SKM-1 treated with dmso at 0.1 percent for 144 hours (cell line): Measurements from ENCODE around the gene FMNL2.
"Not testable (repeated sequence)": the region's sequence is repeated elsewhere in the genome, so short reads cannot be mapped to it uniquely, and the experiment has no call there.

Source experiments
- DNase-seq: peaks from one replicate; lab custom pipeline; 2025; ENCODE audit not compliant: unreplicated experiment; lab: John Stamatoyannopoulos, UW

FMNL2 gene

DNA sequence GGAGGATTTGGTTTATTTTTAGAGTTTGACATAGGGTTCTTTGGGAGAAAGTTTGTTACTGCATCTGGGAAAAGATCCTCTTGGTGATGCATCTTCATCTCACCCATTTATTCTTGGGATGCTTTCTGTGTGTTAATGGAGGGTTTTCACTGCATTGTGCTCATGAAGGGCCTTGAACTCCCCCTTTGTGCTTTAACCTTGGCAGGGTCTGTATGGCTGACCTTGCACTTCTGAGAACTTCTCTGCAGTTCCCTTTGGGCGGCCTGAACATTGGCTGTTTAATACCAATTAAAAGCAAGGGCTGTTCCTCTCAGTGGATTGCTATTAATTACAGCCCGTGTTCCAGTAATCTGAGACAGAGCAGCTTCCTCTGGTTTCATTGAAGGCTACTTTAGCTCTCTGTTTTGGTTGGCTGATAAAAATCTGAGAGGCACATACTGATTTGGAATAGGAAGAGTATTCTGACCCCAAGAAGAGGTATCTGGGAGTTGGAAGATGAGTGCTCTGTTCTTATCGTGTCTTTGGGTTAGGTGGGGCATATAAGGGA, 37.5 kb downstream of the FMNL2 start:
- no peak for DNase-seq

GRCh38 chr2:152375174-152375573, 40.2 kb downstream of the FMNL2 start:
- DNase-seq, result no peak

- no peak for DNase-seq
Observed at GRCh38 chr2:152376385-152376784, 41.4 kb downstream of the FMNL2 start.

DNA sequence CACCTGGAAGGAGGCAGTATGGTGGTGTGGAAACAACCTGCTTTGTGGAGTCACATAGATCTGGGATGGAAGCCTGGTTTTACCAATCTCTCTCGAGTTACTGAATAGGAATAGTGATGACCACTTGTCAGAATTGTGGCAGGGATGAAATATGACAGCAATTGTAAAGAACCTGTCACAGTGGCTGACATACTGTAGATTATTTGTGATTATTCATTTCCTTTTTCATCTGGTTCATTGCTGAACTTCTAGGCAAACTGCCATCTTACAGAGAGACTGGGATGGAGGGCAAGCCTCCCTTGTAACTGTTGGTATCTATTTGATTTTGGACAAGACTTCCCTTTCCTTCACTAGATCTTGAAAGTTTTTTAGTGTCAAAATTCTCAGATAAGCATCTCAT, 42.0 kb downstream of the FMNL2 start:
- DNase-seq, result no peak

GRCh38 chr2:152379089-152379488, 44.1 kb downstream of the FMNL2 start:
- DNase-seq, result no peak

DNA sequence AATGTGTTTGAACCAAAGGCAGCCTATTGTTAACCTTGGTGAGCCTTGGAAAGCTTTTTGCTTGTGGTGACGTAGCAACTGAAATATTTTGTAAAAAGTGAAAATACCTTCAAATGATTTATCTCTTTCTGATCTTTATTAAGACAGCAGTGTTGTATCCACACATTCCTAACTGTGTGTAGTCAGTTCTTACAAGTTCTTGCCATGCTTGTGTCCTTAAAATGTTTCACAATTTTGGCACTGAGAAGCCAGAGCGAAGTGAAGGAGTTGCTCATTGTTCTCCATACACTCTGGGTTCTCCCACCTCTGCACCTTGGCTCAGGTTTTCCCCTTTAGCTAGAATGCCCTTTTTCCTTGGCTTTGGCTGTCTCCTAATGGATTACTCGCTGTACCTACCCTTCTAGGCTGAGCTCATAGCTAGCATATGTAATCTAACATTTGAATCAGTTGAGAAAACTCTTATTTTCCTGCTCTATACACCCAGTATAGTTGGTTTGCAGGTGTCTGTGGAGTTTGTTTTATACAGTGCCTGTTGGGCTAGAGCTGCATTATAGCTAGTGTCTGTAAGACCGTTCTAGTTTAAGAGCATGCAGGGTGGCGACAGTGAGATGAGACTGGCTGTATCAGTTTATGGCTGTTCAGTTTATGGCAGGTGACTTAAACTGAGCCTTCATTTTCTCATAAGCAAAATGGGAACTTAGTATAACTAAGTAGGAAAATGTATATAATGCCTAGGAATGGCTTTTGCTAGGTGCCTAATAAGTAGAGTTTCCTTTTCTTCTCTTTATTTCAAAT, 45.5 kb downstream of the FMNL2 start:
- DNase-seq, result no peak

GRCh38 chr2:152383702-152384101, 48.7 kb downstream of the FMNL2 start:
- DNase-seq, result no peak

DNA sequence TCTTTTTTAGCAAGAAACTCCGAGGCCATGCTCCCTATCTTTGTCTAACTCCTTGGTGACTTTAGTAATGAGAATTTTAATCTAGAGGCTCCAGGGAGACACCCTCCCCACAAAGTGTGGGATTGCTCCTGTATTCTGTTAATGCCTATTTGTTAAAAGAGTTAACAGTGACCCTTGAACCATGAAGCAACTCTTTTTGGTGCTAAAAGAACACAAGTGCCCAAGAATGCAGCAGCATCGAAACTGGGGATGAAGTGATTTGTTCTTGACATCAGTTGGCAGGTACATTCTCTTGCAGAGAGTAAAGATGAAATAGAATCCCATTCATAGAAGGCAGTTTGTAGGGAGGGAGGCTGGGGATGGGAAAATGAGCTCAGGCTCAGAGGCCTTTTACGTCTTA, 50.0 kb downstream of the FMNL2 start:
- no peak for DNase-seq

GRCh38 chr2:152385650-152386049, 50.7 kb downstream of the FMNL2 start:
- no peak for DNase-seq

DNA sequence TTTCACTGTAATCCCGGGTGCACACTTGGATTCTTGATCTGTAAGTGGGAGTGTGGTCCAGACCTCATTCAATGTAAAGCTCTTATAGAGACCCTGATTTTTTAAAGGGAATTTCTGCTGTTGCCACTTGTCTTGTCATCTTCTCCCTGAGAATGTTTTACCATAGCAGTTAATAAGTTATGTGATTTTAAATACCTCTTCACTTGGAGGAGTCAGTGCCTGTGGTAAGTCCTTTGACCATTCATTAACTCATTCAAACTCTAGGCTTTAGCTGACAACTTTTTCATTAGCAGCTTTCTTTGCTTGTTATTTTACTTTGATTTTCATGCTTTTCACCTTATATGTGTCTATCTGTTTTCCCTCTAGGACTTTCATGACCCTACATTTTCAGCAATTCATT, 51.3 kb downstream of the FMNL2 start:
- no peak for DNase-seq

DNA sequence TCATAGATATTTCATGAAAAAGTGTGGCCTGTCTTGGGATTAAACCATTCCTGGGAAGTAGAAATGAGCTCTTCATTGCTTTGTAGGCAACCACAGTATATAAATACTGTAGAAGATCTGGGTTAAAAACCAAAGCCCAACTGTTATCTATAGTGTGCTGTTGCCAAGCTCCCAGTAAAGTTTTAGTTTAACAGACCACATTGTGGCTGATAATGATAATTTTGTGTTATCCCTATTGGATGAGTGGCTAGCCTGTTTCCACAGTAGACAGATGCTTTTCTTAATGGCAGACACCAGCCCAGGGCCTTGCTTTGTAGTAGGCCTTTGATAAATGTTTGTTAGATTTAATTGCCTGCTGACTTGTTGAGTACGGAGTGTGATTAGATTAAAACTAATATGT, 52.1 kb downstream of the FMNL2 start:
- DNase-seq, result no peak

DNA sequence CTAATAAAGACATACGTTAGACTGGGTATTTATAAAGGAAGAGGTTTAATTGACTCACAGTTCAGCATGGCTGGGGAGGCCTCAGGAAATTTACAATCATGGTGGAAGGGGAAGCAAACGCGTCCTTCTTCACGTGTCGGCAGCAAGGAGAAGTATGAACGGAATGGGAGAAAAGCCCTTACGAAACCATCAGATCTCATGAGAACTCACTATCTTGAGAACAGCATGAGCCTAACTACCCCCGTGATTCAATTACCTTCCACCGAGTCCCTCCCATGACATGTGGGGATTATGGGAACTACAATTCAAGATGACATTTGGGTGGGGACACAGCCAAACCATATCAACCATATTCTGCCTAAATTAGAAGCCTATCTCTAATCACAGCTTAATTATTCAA, 53.3 kb downstream of the FMNL2 start:
- DNase-seq, result not testable (repeated sequence)

GRCh38 chr2:152389483-152389882, 54.5 kb downstream of the FMNL2 start:
- no peak for DNase-seq

GRCh38 chr2:152390837-152391236, 55.9 kb downstream of the FMNL2 start:
- no peak for DNase-seq

- no peak for DNase-seq
Observed at GRCh38 chr2:152391318-152391717, 56.3 kb downstream of the FMNL2 start.

DNA sequence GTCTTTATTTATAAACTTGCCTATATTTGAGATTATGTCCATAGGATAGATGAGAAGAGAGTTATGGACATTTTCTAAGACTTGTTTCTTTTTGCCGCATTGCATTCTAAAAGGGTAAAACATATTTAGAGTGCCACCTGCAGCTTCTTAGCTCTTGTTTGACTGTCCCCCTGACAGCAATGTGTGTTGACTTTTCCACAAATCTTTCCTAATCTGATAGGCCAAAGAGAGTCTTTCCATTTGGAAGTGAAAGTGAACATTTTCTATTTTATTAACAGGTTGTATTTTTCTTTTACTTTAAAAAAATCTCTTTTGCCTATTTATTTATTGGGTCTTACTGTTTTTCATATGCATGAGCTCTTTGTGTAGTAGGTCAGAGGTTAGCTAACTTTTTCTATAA, 58.4 kb downstream of the FMNL2 start:
- DNase-seq, result no peak

DNA sequence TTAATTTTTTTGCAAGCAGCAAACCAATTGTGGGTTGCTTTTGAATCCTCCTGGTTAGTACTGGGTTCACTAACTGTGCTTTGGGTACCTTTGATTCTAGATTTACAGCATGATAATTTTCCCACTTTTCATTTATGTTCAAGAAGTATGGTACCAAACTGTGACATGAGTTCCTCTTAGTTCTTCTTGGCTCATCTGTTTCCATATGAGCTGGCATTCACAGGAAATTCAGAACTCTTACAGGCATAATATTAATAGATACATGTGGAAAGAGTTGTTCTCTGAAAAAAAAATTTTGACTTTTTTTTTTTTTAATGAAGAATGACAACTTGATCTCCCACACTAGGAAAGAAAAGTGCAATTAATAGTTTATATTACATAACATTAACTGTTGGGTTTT, 59.4 kb downstream of the FMNL2 start:
- DNase-seq, result no peak

DNA sequence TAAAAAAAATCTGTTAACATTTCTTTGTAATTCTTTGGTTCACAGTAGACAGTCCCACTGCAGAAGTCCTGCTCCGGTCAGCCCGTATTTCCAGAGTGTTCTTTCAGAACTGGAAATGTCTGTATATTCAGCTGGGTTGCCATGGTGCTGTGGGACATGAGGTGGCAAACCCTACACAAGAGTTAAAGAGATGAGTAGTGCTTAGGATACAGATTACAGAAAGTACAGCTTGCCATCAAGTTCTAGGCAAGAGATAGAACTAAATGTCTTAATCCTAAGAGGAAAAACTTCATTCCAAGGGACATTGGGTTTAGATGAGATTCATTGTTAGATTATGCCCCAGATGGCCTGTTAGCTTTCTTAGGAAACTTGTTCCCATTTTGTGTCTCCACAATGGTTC, 60.1 kb downstream of the FMNL2 start:
- no peak for DNase-seq

- DNase-seq, result no peak
Observed at GRCh38 chr2:152395572-152395971, 60.6 kb downstream of the FMNL2 start.

DNA sequence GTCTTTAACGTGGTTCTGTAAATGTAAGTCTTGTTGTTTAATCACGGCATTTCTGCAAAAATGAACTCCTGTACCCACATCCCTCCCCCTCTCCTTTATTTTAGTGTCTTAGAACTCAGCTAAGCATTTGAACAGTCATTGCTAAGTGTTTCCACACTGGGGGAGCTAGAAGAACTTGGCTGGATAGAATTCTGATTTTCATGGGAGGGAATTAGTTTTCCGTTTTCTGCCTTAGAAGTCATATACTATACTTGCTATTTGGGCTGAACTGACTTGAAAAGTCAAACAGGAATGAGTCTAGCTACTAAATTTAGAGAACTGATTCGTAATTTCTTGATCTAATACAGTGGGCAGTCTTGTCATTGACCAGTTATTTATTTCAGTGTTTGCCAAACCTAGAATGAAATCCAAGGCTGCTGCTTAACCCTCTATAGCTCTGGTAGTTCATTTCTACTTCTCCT, 61.1 kb downstream of the FMNL2 start:
- no peak for DNase-seq

DNA sequence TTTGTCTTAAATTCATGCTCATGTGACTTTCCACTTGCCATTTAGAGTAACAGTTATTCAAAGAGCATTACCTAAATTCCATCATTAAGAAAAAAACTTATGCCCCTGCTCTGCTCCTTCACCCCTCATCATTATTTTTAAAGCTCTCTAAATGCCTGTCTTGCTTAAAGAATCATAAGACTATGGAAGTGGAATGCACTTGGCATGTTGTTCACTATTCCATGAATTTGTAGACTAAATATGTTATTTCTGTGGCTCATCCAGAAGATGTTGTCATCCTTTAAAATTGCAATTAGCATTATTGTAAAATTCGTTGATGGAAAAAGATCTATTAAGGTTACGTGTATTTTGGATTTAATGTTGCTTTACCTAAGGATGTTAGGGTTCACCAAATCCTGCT, 61.8 kb downstream of the FMNL2 start:
- no peak for DNase-seq

- no peak for DNase-seq
Observed at GRCh38 chr2:152399003-152399402, 64.0 kb downstream of the FMNL2 start.
